ENCODE results near the gene TSEN15.
"Not testable (repeated sequence)": the region's sequence is repeated elsewhere in the genome, so short reads cannot be mapped to it uniquely, and the experiment has no call there.

TSEN15 gene

GRCh38 chr1:184053881-184054280, 2.4 kb downstream of the TSEN15 start:
- DNase-seq, result no peak

GRCh38 chr1:184056921-184057555, 5.5 kb downstream of the TSEN15 start:
- DNase-seq, result no peak

- no peak for DNase-seq
Measured at GRCh38 chr1:184059887-184060286, 8.4 kb downstream of the TSEN15 start.

GRCh38 chr1:184060316-184060715, 8.8 kb downstream of the TSEN15 start:
- no peak for DNase-seq

DNA sequence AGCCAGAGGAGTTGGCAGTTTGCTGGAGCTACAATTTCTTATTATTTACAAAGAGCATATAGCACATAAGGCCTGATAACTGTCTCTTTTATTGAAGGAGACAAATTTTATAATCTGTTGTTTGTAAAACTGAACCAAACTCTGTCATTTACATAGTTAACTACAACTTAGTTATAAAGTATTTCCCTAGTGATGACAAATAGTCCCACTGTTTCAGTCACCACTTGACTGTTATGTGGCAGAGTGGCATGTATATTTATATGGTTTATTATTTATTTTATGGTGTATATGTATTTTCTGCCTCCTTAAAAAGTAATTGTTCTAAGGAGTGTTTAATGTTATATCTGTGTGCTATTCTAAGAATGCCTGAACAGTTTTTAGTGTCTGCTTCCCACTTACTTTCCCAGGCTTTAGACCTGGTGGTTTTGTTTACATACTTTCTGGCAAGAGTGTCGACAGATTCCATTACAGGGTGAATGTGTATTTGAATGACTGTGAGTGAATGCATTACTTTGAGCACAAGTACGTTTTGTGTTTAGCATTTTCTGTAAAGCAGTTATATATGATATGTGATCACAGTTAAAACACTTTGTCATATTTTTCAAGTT, 10.0 kb downstream of the TSEN15 start:
- no peak for DNase-seq

DNA sequence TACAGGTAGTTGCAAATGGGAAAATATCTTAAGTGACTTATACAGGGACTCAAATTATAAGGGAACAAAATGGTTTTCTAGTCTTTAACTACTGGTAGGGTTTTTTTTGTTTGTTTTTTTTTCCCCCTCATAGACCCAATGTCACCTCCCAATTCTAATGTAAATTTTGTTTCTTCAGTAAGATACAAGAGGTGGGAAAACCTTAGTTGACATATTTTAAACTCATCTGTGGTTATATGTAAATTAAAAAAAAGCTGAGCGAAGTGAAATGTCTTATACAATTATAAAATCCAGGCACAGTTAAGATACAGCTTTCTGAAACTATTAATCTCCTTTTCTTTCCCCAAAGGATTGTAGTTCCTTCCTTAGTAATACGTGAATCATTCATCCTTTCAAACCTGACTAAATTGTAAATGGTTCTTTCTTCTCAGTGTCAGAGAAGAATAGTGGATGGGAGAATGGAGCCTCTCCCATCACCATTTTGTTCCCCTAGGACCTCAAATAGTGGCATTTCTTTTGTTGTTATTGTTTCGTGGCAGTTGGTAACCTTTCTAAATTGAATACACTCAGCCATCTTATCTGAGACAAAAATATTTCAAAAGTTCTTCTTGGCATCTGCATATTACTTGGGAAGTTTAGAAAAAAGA, 11.2 kb downstream of the TSEN15 start:
- DNase-seq, result no peak

DNA sequence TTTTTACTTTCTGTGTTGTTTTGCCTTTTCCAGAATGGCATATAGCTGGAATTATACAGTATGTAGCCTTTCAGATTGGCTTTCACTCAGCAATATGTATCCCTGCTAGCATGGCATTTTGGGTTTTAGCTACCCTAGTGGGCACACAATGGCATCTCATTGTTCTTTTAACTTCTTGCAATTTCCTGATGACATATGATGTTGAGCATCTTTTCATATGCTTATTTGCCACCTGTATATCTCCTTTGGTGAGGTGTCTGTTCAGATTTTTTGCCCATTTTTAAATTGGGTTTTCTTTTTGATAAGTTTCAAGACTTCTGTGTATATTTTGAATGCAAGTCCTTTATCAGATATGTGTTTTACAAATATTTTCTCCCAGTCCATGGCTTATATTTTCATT, 14.0 kb downstream of the TSEN15 start:
- no peak for DNase-seq

DNA sequence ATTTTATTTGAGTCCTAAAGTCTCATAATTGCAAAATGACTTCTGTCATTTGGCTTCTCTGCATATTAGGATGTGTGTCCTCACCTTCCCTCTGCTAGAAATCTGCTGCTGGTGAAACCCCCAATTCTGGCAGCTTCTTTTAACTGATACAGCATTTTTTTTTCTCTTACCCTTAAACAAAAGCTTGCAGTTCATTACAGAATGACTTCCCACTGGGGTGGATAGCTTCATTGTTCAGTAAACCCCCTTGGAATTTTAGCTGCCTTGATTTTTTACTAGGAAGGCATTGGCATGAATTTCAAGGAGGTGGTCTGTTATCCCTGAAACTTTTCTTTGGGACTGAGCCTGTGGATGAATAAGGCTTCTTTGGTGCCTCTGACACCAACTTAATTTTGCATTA, 16.8 kb downstream of the TSEN15 start:
- DNase-seq, result no peak

DNA sequence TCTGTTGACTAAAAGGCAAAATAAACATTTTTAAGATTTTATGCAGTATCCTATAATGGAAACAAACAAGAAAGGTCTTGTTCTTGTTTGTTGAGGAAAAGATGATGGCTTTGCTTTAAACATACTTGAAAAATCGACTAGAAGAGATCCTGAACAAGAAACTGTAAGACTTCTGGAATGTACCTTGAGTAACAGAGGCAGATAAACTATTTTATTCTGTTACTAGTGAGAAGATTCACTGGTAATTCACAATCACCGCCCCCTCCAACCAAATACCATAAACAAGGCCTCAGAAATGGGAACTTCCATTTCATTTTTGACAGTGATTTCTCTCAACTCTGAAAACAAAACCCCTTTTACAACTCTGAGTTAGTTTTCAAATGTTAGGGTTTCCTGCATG, 18.1 kb downstream of the TSEN15 start:
- no peak for DNase-seq

- no peak for DNase-seq
Measured at GRCh38 chr1:184072376-184072775, 20.8 kb downstream of the TSEN15 start.

DNA sequence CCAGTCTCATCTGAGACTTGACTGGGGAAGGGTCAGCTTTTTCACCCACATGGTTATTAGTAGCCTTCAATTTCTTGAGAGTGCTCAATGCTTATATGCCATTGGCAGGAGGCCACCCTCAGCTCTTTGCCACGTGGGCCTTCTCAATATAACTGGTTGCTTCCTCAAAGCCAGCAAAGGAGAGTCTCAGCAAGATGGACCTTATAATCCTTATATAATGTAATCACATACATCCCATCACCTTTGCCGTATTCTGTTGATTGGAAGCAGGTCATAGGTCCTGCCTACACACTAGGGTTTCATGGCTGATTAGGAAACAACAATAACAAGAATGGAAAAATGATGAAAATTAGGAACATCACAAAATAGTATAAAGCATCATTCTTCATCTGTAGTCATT, 22.9 kb downstream of the TSEN15 start:
- no peak for DNase-seq

DNA sequence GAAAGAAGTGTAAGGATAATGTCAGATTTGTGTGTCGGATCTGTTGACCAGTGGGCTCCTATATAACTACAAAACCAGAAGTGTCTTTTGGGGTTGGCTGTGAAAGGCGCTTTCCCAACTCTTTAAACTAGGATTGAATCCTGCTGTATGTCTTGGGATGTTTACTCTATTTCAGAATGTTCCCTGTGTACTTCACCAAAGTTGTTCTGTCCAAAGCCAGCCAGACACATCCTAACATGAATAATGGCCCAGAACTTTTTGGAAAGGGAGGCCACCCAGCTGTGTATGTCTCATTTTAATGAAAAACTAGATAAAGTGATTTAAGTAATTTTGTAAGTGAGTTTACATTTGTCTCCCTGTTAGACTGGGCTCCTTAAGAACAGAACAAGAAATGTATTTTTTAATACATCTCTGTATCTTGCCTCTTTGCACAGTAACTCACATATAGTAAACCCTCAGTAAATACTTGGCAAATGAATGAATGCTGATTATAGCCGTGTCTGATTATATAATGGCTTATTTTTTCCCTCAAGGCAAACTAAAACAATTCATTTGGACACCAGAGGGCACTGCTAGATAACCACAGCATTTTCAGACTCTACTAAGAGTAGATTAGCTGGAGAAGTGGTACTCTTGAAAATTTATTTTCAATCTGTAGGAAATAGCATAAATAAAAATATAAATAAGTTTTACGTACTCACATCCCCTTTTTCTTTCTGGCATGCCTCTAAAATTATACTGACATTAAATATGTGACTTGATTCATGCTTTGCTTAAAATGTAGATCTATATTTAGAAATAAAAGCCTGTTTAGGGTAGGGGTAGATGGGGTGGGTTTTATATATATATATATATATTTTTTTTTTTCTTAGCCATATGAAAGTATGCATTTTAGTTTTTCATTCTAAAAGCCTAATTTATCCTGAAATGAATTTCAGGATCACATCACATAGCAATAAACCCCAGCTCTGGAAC, 23.8 kb downstream of the TSEN15 start:
- DNase-seq, result peak; percentile 60 to 79 (median 74)

- DNase-seq, result no peak
Measured at GRCh38 chr1:184078564-184079249, 27.2 kb downstream of the TSEN15 start.

DNA sequence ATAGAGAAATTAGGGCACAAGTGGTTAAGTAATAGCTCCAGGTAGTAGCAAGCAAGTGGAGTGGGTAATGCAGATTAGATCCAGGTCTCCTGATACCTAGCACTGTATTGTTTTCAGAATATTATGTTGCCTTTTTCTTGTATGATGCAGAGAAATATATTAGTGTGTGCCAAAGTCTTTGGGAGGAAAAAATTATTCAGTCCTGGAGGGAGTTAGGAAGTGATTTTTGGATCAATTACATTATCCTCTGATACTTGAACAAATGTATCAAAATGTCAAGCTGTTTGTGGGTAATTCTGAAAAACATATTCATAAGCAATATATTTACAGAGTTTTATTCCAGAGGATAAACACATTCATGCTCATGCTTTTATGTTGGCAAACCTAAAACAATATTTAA, 28.8 kb downstream of the TSEN15 start:
- DNase-seq, result no peak

GRCh38 chr1:184082541-184083415, 31.2 kb downstream of the TSEN15 start:
- no peak for DNase-seq

GRCh38 chr1:184085667-184086066, 34.1 kb downstream of the TSEN15 start:
- no peak for DNase-seq

- DNase-seq, result no peak
Measured at GRCh38 chr1:184088037-184088436, 36.5 kb downstream of the TSEN15 start.

GRCh38 chr1:184093071-184093470, 41.5 kb downstream of the TSEN15 start:
- DNase-seq, result no peak

DNA sequence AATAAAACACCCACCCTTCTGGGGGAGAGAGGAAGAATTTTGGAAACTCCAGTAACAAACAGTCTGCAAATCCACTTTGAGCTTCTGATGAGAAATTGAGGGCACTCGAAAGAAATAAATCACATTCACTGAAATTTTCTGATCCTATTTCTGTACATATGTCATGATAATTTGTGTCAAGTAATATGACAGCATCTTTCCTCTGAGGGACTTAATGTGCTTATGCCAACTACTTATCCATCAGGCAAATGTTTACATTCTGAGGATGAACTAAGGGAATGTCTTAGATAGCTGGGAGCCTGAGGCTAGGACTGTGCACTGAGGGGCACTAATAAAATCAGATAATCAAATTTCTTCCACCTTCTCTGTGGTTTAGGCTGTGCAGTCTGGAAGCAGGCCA, 44.5 kb downstream of the TSEN15 start:
- no peak for DNase-seq

GRCh38 chr1:184096580-184096979, 45.0 kb downstream of the TSEN15 start:
- not testable (repeated sequence) for DNase-seq

DNA sequence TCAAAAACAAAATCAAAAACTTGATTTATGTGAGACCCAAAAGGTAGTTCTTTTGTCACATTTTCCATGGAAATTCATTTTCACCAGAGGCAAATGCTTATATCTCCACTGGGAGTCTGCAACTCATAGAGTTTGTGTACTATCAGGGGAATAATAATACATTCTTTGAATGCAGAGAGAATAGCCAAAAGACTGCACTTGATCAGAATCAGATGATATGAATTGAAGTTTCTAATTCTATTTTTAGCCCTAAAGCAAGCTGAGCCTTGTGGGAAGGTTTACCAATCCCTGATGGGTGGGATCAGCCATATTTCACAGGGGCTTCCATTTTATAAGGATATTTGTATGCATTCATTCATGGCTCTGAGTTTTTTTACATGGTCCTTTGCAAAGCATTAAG, 49.6 kb downstream of the TSEN15 start:
- DNase-seq, result no peak
